Mucosa of rectum (tissue), 2 donors: ENCODE results near the gene CACNA1A.
"Not testable (repeated sequence)": the region's sequence is repeated elsewhere in the genome, so short reads cannot be mapped to it uniquely, and the experiment has no call there.

Experiments
- H3K27ac ChIP-seq, 2 donors: one replicate each; pipeline ENCODE4 v1.7.0; 2013; ENCODE audit warnings: inconsistent platforms in 2 of 2, low read depth in 2 of 2, low read length in 2 of 2
- H3K27me3 ChIP-seq, 2 donors: one replicate each; pipeline ENCODE4 v1.7.0; 2013; ENCODE audit warnings: low read length in 2 of 2; ENCODE audit not compliant: control insufficient read depth in 2 of 2, insufficient read depth in 2 of 2
- H3K36me3 ChIP-seq, 2 donors: one replicate each; pipeline ENCODE4 v1.7.0; 2013; ENCODE audit warnings: low read length in 2 of 2; ENCODE audit not compliant: control insufficient read depth in 2 of 2, insufficient read depth in 2 of 2
- H3K4me1 ChIP-seq, 2 donors: one replicate each; pipeline ENCODE4 v1.7.0; 2013; ENCODE audit warnings: low read length in 2 of 2, mild to moderate bottlenecking in 1 of 2; ENCODE audit not compliant: control insufficient read depth in 2 of 2, insufficient read depth in 2 of 2
- H3K4me3 ChIP-seq, 2 donors: one replicate each; pipeline ENCODE4 v1.7.0; 2013; ENCODE audit warnings: low read length in 2 of 2
- H3K9ac ChIP-seq, 2 donors: one replicate each; pipeline ENCODE4 v1.7.0; 2013; ENCODE audit warnings: low read length in 2 of 2, low read depth in 1 of 2, mild to moderate bottlenecking in 1 of 2
- H3K9me3 ChIP-seq, 2 donors: one replicate each; pipeline ENCODE4 v1.7.0; 2013; ENCODE audit warnings: low read length in 2 of 2; ENCODE audit not compliant: control insufficient read depth in 2 of 2
- donor health status: healthy.
- donor health status: Normal muscosa, but diverticular disease.

CACNA1A gene

DNA sequence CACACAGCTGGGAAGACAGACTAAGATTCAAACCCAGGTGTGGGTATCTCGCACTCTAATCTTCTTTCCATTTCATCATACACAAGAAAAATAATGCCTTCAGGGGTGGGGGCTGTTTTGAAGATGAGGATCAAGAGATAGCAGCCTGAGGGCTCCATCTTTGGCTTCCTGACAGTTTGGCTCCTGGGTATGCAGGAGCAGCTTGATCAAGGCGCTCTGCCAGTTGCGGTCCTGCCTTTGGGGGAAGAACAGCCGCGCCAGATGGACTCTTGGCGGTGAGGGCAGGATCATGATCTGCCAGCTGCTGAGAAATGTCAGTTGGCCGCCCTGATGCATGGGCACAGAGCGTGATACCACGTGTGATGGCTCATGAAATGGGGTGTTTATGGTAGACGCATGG, 236.9 kb downstream of the CACNA1A start:
- H3K36me3 ChIP-seq = no peaks in the 10 kb centered on the region
- no peak overlapping the region for H3K9ac ChIP-seq
- H3K27me3 ChIP-seq = no peaks in the 10 kb centered on the region
- no peaks in the 10 kb centered on the region for H3K4me1 ChIP-seq
- H3K9me3 ChIP-seq = no peaks in the 10 kb centered on the region
- no peak overlapping the region for H3K4me3 ChIP-seq
- no peak overlapping the region for H3K27ac ChIP-seq

DNA sequence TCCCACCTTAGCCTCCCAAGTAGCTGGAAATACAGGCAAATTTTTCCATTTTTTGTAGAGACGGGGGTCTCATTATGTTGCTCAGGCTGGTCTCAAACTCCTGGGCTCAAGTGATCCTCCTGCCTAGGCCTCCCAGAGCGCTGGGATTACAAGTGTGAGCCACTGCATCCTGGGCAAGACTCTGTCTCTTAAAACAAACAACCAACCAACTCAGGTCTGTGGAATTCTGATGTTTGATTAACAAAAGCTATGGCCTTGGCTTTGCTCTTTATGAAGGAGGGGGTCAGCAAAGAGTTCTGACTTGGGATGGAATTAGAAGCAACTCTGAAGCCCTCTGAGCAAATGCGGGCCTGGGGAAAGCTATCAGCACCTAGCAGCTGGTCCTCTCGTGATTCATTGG, 238.4 kb downstream of the CACNA1A start:
- Histone ChIP-seq H3K4me3 (no peak overlapping the region), H3K9ac (no peak overlapping the region), H3K4me1 (no peaks in the 10 kb centered on the region), H3K9me3 (no peaks in the 10 kb centered on the region), H3K27ac (no peak overlapping the region), H3K36me3 (no peaks in the 10 kb centered on the region), H3K27me3 (no peaks in the 10 kb centered on the region)

DNA sequence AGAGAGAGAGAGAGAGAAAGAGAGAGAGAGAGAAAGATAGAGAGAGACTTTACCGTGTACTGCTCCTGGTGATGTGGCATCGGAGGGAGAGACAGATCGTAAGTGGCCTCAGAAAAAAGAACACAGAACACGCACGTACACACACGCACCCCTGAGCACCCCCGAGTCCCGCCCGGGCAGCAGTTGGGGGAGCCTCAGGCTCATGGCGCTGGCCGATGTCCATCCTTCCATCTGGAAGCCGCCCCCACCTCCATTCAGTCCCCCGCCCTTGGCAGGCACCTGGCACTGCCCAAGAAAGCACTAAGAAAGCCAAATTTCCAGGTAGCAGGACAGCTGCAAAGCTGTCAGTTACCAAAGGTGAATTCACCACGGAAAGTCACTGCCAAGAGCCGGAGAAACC, 239.1 kb downstream of the CACNA1A start:
- Histone ChIP-seq H3K9me3 (no peaks in the 10 kb centered on the region), H3K27me3 (no peaks in the 10 kb centered on the region), H3K4me1 (no peaks in the 10 kb centered on the region)

DNA sequence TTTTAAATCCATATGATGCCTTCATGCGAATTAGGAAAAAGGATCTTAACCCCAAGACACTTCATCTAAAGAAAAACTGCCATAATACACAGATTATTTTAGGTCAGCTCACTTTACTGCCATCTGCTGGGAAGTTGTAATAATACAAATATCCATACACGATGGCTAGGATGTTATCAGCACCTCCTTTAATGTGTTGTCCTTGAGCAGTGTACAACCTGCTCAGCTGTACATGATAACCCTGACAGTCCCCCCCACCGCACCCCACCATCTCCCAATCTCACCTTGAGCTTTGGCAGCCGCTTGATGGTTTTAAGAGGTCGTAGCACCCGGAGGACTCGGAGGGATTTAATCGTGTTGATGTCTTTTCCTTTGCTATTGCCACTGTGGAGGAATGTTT, 243.8 kb downstream of the CACNA1A start:
- H3K9ac ChIP-seq = no peak overlapping the region
- no peaks in the 10 kb centered on the region for H3K4me1 ChIP-seq
- H3K4me3 ChIP-seq = no peak overlapping the region
- H3K36me3 ChIP-seq = no peaks in the 10 kb centered on the region
- no peaks in the 10 kb centered on the region for H3K27me3 ChIP-seq
- H3K9me3 ChIP-seq = no peaks in the 10 kb centered on the region
- no peak overlapping the region for H3K27ac ChIP-seq

More for the DNA sequence above, 239.1 kb downstream of the CACNA1A start:
- no peaks in the 10 kb centered on the region for H3K36me3 ChIP-seq
- H3K27ac ChIP-seq = no peak overlapping the region
- no peak overlapping the region for H3K4me3 ChIP-seq
- no peak overlapping the region for H3K9ac ChIP-seq

DNA sequence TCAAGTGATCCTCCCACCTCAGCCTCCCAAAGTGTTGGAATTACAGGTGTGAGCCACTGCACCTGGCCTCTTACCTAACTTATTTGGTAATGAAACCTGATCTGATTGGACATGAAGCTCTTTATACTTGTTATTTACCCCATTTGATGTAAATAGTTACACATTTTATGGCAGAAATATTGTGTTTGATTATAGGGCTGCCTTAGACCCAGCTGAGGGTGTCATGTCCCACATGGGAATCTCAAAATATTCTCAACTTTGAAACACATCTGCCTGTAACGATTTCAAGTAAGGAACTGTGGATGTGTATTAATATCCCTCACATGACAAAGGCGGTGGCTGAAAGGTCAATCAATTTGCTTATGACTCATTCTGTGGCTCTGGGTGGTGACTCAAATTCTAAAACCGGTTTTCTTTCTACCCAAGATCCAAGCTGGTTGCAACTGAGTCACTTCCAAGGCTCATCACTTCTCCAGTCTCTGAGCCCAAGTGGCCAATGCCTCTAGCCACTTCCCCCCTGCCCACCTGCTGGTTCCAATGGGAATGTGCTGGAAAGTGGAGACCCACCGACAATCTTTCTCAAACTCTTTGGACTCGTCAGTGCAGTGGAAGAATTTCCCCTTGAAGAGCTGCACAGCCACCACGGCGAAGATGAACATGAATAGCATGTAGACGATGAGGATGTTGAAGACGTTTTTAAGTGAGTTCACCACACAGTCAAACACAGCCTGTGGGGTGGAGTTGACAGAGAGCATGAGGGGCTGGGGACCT, 245.2 kb downstream of the CACNA1A start:
- no peaks in the 10 kb centered on the region for H3K36me3 ChIP-seq
- no peaks in the 10 kb centered on the region for H3K9me3 ChIP-seq
- H3K4me1 ChIP-seq = no peaks in the 10 kb centered on the region
- H3K27me3 ChIP-seq = no peaks in the 10 kb centered on the region
- no peak overlapping the region for H3K27ac ChIP-seq
- no peak overlapping the region for H3K9ac ChIP-seq
- H3K4me3 ChIP-seq = no peak overlapping the region

DNA sequence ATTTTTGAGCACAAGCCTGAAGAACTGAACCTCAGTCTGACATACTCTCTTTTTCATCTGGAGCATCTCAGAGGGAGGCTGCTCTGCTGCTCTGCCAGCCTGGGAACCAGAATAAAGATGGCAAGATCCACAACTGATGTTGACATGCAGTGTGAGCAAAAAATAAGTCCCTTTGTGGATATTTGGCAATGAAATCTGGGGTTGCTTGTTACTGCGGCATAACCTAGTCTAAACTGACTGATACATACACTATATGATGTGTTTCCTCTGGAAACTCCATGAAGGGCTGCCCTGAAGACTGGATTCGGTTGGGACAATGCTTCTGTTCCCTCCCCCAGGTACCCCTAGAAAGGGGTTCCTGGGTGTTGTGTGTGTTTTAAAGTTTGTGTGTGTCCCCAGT, 249.4 kb downstream of the CACNA1A start:
- H3K4me3 ChIP-seq = no peak overlapping the region
- H3K27me3 ChIP-seq = peaks cover 0 to 3% of the 10 kb centered on the region in 2 donors
- no peak overlapping the region for H3K9ac ChIP-seq
- no peaks in the 10 kb centered on the region for H3K9me3 ChIP-seq
- no peaks in the 10 kb centered on the region for H3K36me3 ChIP-seq
- H3K27ac ChIP-seq = no peak overlapping the region
- no peaks in the 10 kb centered on the region for H3K4me1 ChIP-seq

DNA sequence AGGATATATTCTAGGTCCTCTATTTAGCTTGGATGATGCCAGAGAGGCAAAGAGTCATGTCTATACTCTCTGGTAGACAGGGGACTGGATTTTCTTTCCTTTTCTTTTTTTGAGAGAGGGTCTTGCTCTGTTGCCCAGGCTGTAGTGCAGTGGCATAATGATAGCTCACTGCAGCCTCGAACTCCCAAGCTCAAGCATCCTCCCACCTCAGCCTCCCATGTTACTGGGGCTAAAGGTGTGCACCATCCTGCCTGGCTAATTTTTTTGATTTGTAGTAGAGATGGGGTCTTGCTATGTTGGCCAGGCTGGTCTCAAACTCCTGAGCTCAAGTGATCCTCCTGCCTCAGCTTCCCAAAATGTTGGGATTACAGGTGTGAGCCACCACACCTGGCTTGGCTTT, 249.9 kb downstream of the CACNA1A start:
- not testable (repeated sequence) for H3K27ac ChIP-seq, H3K4me1 ChIP-seq, H3K27me3 ChIP-seq, H3K36me3 ChIP-seq, H3K4me3 ChIP-seq, H3K9ac ChIP-seq, H3K9me3 ChIP-seq

DNA sequence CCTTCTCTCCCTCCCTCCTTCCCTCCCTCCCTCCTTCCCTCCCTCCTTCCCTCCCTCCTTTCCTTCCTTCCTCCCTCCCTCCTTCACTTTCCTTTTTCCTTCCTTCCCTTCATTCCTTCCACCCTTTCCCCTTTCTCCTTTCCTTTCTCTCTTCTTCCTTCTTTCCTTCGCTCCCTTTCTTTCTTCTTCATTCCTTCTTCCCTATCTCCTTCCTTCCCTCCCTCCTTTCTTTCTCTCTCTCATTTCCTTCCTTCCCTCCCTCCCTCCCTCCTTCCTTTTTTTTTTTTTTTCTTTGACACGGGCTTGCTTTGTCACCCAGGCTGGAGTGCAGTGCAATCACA, 250.6 kb downstream of the CACNA1A start:
- peaks cover 0 to 3% of the 10 kb centered on the region in 2 donors for H3K27me3 ChIP-seq
- H3K36me3 ChIP-seq = no peaks in the 10 kb centered on the region
- H3K27ac ChIP-seq = no peak overlapping the region
- no peaks in the 10 kb centered on the region for H3K4me1 ChIP-seq
- H3K9me3 ChIP-seq = no peaks in the 10 kb centered on the region
- no peak overlapping the region for H3K9ac ChIP-seq
- H3K4me3 ChIP-seq = no peak overlapping the region

DNA sequence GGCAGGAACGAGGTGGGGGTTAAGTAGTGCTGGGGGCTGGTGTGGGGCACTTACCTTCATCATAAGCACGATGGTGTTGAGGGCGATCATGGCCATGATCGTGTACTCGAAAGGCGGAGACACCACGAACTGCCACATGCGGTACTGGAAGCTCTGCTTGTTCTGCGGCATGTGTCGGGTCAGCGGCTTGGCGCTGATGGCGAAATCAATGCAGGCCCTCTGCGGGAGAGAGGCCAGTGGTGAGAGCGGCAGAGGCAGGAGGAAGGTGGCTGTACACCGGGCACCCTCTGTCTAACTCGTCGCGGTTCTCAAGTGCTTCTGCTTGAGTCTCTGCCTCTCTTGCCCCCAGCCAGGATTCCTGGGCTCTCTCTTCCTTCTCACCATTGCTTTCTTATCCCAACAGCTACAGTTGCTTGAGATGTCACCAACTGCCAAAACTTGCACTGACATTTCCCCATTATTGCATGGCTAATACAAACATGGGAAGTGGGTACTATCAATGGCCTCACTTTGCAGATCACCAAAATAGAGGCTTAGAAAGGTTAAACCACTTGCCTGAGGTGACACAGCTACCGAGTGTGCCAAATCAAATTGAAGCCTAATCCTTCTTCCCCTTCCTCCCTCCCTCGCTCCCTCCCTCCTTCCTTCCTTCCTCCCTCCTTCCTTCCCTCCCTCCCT, 251.1 kb downstream of the CACNA1A start:
- Histone ChIP-seq H3K9ac (no peak overlapping the region), H3K4me3 (no peak overlapping the region), H3K36me3 (no peaks in the 10 kb centered on the region), H3K9me3 (no peaks in the 10 kb centered on the region), H3K27me3 (peaks cover 0 to 3% of the 10 kb centered on the region in 2 donors), H3K4me1 (no peaks in the 10 kb centered on the region), H3K27ac (no peak overlapping the region)

DNA sequence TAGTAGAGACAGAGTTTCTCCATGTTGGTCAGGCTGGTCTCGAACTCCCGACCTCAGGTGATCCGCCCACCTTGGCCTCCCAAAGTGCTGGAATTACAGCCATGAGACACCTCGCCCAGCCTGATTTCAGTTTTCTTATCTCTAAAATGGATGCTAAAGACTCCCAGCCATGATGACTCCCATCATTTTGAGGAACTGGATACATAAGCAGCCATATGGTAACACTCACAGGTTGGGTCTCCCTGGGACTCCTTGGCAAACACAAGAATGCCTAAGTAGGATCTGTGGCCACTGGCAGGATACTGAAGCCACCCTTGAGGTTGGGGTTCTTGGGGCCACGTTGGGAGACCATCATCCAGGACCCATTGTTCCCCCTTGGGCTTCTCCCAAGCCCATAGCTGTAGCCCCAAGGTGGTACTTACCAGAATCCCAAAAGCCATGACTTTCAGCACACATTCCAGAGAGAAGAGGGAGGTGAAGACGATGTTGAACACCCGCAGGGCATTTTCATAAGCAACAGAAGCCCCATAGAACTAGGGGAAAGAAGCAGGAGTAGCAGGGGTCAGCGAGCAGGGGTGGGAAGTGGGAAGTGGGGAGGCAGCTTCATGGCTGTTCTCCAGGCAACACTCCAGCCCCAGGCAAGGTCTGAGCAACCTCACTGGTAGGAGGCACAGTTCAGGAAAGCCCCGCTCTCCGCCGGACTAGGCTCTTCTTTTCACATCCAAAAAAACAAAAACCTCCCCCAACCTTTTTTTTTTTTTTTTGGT, 253.5 kb downstream of the CACNA1A start:
- Histone ChIP-seq H3K27me3 (peaks cover 0 to 3% of the 10 kb centered on the region in 2 donors), H3K9ac (no peak overlapping the region), H3K4me1 (no peaks in the 10 kb centered on the region), H3K36me3 (no peaks in the 10 kb centered on the region), H3K27ac (no peak overlapping the region), H3K9me3 (no peaks in the 10 kb centered on the region), H3K4me3 (no peak overlapping the region)
